GM10266 (cell line): ENCODE data around the gene POF1B.
"Not testable (repeated sequence)": the region's sequence is repeated elsewhere in the genome, so short reads cannot be mapped to it uniquely, and the experiment has no call there.

Experiments used
- DNase-seq: peaks from one replicate; pipeline ENCODE4 v3.0.0; 2012; ENCODE audit errors: extremely low spot score
- TF ChIP-seq, protein P1 (sequence below): IDR thresholded peaks from 2 replicates; pipeline ENCODE4 v1.5.1; 2012; ENCODE audit warnings: mild to moderate bottlenecking, low read depth; ENCODE audit not compliant: control insufficient read depth, insufficient read depth; ENCODE audit errors: missing control alignments

The POF1B gene

DNA sequence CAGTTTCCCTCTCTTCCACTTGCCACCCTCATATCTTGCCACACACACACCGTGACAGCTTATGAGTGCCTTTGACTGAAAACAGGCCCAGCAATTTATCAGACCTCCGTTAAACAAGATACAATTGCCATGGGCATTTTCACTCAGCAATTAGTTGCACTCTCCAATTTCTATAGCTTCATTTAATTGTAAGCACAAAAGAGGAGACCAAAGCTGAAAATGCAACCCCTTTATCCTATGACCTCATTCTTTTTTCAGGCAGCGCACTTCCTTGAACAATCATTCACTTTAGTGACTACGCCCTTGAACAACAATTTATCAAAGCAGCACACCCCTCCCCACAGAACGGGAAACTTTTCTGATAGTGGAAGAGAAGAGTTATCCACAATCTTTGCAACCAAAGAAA is 4.1 kb downstream of the POF1B start:
- DNase-seq: no peak
- TF ChIP-seq, protein P1, sequence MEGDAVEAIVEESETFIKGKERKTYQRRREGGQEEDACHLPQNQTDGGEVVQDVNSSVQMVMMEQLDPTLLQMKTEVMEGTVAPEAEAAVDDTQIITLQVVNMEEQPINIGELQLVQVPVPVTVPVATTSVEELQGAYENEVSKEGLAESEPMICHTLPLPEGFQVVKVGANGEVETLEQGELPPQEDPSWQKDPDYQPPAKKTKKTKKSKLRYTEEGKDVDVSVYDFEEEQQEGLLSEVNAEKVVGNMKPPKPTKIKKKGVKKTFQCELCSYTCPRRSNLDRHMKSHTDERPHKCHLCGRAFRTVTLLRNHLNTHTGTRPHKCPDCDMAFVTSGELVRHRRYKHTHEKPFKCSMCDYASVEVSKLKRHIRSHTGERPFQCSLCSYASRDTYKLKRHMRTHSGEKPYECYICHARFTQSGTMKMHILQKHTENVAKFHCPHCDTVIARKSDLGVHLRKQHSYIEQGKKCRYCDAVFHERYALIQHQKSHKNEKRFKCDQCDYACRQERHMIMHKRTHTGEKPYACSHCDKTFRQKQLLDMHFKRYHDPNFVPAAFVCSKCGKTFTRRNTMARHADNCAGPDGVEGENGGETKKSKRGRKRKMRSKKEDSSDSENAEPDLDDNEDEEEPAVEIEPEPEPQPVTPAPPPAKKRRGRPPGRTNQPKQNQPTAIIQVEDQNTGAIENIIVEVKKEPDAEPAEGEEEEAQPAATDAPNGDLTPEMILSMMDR: no peak

DNA sequence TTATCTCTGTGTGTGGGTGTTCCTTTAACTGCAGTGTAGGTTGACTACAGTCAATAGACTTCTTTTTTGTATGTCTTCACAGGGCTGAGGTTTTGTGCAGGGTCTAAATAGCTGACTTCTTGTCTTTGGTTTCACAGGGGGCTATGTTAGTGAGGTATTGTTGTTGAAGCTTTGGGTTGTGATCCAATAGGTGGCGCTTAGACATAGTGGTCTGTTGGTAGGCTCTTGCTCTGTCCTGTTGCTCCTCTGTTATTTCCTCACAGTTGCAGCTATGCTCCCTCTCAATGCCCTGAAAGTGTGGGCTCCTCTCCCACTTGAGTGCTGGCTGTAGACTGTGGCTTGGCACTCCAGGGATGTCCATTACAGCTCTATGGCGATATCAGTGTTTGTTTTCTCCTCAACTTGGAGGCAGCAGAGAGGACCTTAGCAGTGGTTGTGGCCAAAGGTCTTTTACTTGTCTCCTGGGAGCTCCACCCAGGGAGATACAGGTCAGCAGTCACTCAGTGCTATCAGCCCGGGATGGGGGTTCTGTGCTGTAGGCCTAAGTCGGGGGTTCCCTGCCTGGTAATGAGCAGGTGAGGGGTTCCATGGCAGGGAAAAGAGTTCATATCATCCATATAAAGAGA is 14.0 kb downstream of the POF1B start:
- no peak for DNase-seq
- TF ChIP-seq, protein P1: no peak

DNA sequence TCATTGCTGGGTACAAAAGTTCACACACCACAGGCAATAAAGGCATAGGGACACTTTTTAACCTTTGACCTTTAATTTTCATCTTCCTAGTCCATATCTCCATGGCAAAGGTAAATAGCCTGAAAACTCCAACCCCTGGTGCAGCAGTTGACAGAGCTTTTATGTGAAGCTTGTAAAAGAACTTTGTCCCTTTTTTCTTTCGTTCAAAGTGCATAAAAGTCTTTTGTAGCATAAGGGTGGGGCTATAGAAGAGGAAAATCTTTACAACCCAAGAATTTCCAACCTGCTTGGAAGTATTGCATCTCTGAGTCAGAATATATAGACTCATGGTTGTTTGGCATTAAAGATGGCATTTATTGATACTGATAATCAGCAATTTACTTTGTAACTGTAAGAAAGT is 20.4 kb downstream of the POF1B start:
- TF ChIP-seq, protein P1: no peak
- DNase-seq: no peak

DNA sequence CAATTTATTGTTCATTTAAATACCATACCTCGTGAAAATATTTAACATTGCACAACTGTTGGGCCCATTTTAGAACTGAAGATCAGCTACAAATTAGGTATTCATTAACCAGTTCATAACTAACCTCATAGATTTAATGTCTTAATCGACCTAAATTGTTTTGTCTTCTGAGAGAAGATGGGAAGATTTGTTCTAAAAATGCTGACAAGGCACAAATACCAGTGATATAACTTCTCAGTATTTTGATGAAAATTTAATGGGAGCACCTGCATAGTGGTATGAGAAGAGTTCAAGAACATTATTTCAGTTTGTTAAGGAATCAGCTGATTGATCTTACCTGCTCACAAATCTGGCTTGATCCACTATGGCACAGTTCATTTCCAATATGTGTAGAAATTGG is 33.9 kb downstream of the POF1B start:
- DNase-seq: no peak
- TF ChIP-seq, protein P1: no peak

DNA sequence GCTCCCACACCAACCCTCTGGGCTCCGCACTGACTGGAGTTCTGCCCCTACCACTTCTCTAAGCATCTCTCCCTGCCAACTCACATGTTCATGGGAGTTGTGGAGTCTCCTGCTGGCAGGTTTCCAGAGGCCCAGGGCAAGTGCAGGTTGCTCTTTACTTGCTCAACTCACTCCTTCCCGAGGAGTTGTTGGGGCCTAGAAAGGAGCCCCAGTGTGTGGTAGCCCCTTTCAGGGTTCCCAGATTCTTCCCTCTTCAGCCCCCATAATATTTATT is 52.5 kb downstream of the POF1B start:
- TF ChIP-seq, protein P1: no peak
- DNase-seq: no peak

DNA sequence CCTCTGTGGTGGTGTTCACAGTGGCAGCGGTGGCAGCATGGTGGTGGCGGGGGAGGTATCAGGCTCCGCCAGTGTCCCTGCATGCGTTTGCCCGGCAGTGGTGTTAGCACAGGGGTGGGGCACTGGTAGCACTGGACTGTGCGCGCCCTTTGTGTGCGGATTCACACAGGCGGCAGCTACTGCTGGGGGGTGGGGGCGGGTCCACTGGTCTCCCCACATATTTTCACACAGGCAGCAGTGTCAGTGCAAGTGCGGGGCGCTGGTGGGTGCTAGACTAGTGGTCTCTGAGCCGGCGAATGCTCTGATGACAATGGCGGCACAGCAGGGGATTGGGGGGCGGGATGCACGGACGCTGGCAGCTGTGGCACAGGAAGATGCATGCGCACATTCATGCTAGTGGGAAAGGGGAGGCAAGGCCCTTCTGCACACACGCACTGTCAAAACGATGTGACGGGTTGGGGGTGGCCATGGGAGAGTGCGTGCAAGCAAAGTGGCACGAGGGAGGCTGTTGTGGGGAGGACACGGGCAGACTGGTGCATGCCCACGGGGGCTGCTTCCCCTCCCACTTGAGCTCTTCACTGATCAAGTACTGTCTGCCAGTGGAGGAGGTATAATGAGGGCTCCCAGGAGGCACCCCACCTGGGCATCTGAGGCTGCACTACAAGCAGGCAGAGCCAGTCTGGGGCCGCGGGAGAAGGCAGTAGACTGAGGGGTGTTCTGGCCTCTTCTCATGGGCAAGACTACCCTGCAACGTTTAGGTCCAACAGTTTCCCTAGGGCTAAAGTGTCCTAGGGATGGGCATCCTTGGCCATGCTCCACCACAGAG is 53.0 kb downstream of the POF1B start:
- TF ChIP-seq, protein P1: no peak
- no peak for DNase-seq

DNA sequence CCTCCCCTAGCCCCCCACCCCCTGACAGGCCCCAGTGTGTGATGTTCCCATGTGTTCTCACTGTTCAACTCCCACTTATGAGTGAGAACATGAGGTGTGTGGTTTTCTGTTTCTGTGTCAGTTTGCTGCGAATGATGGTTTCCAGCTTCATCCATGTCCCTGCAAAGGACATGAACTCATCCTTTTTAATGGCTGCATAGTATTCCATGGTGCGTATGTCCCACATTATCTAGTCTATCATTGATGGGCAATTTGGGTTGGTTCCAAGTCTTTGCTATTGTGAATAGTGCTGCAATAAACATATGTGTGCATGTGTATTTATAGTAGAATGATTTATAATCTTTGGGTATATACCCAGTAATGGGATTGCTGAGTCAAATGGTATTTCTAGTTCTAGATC is 68.1 kb downstream of the POF1B start:
- not testable (repeated sequence) for DNase-seq
